GM12878 (cell line): ENCODE data around the gene PHEX. TPM values are rescaled to one million over a fixed set of nuclear protein-coding genes. Genes with fewer than 3 reads are reported as not detected.

Experiments
- ATF7 ChIP-seq: fragments of 450-650 bp; IDR thresholded peaks from 2 replicates; pipeline ENCODE4 v1.6.1; 2016; ENCODE audit warnings: low read depth, mild to moderate bottlenecking
- BHLHE40 ChIP-seq, 2 experiments: fragments of 450-650 bp in 1 of 2; IDR thresholded peaks; 2 replicates each; pipeline ENCODE4 v1.6.1; 2011 to 2017; ENCODE audit warnings: low read depth in 2 of 2, borderline replicate concordance in 1 of 2, improper control_type of control experiment in 1 of 2, low read length in 1 of 2, mild to moderate bottlenecking in 1 of 2
- CEBPB ChIP-seq, 2 experiments: fragments of 150-350 bp in 1 of 2; IDR thresholded peaks; 2 replicates each; pipeline ENCODE4 v1.6.1; 2012 to 2014; ENCODE audit warnings: low read depth in 2 of 2, low read length in 2 of 2, borderline replicate concordance in 1 of 2, inconsistent platforms in 1 of 2
- CREB1 ChIP-seq: IDR thresholded peaks from 2 replicates; pipeline ENCODE4 v1.6.1; 2012; ENCODE audit warnings: low read depth, mild to moderate bottlenecking, inconsistent platforms
- CTCF ChIP-seq, 3 experiments: IDR thresholded peaks in 2 of 3; conservative IDR thresholded peaks in 1 of 3; 2 replicates each; pipeline ENCODE4 v1.5.1; 2011; ENCODE audit warnings: low read depth in 3 of 3, low read length in 3 of 3, mild to moderate bottlenecking in 3 of 3, control low read depth in 2 of 3, moderate library complexity in 2 of 3, inconsistent platforms in 1 of 3, mixed read lengths in 1 of 3; ENCODE audit not compliant: control insufficient read depth in 2 of 3, insufficient read depth in 1 of 3; ENCODE audit errors: extremely low read depth in 1 of 3
- FOS ChIP-seq: IDR thresholded peaks from 3 replicates; pipeline ENCODE4 v1.6.1; 2011; ENCODE audit warnings: borderline replicate concordance; ENCODE audit not compliant: insufficient read length; ENCODE audit errors: extremely low read depth
- IRF5 ChIP-seq: fragments of 450-650 bp; IDR thresholded peaks from 2 replicates; pipeline ENCODE4 v1.6.1; 2017; ENCODE audit warnings: borderline replicate concordance
- LARP7 ChIP-seq: fragments of 450-650 bp; IDR thresholded peaks from 2 replicates; pipeline ENCODE4 v1.6.1; 2017; ENCODE audit warnings: mild to moderate bottlenecking
- MLLT1 ChIP-seq: fragments of 450-650 bp; IDR thresholded peaks from 2 replicates; pipeline ENCODE4 v1.6.1; 2016; ENCODE audit warnings: mild to moderate bottlenecking
- POU2F2 ChIP-seq: IDR thresholded peaks from 3 replicates; pipeline ENCODE4 v1.6.1; 2011; ENCODE audit warnings: low read depth, mild to moderate bottlenecking, low read length, borderline replicate concordance
- RELB ChIP-seq: fragments of 450-650 bp; IDR thresholded peaks from 2 replicates; pipeline ENCODE4 v1.6.1; 2017; ENCODE audit warnings: low read depth, mild to moderate bottlenecking, moderate library complexity
- STAT3 ChIP-seq: IDR thresholded peaks from 2 replicates; pipeline ENCODE4 v1.6.1; 2011; ENCODE audit warnings: low read depth, low read length, improper control_type of control experiment
- ZBTB33 ChIP-seq: fragments of 450-650 bp; IDR thresholded peaks from 2 replicates; pipeline ENCODE4 v1.6.1; 2017; ENCODE audit warnings: mild to moderate bottlenecking
- polyA plus RNA-seq, 11 experiments: library from polyadenylated mRNA; depleted of rRNA in 4 of 11; unstranded in 6 of 11; stranded (reverse) in 5 of 11; fragments of >200 nt; fragmentation: Nextera tagmentation in 4 of 11; fragmentation: Illumina TruSeq in 1 of 11; extraction: Ambion mirVana in 4 of 11; extraction: Trizol in 1 of 11; gene quantifications; 1 replicate in 1 of 11; 2 replicates in 10 of 11; pipeline versions ENCODE4 v1.2.1 to v1.2.3, GENCODE V29; 2011 to 2016; ENCODE audit warnings: inconsistent platforms in 2 of 11, missing spikeins in 2 of 11, low read depth in 1 of 11
- total RNA-seq, 4 experiments: library from RNA; depleted of rRNA in 3 of 4; stranded (reverse); fragments of >200 nt in 3 of 4; fragmentation: Illumina TruSeq in 1 of 4; extraction: Trizol in 1 of 4; gene quantifications; 2 replicates each; pipeline versions ENCODE4 v1.2.1 to v1.2.3, GENCODE V29; 2013 to 2021

PHEX gene
- total and polyA plus RNA-seq, 10 of the 15 experiments (the other 5 are each of a cell fraction or from before 2014, with no cell fraction given) = 0.12 to 97.2 (median 0.55) TPM

GRCh38 chrX:21989384-21989783, 42.7 kb upstream of the PHEX start (continued):
- no peak for TF ChIP-seq IRF5
- no peak for TF ChIP-seq LARP7
- no peak for TF ChIP-seq FOS
- TF ChIP-seq MLLT1 = no peak
- no peak for TF ChIP-seq STAT3
- TF ChIP-seq ZBTB33 = no peak
- TF ChIP-seq CEBPB (IDR thresholded peaks at IDR 0.05; ENCODE audit: borderline replicate concordance in 1 of 2, low read depth in 2 of 2, low read length in 2 of 2) = no peak
- TF ChIP-seq CTCF (IDR thresholded peaks at IDR 0.05 in 2 of 3, conservative IDR thresholded peaks at IDR 0.05 in 1 of 3; ENCODE audit: control insufficient read depth in 2 of 3, extremely low read depth in 1 of 3, insufficient read depth in 1 of 3, low read depth in 3 of 3, low read length in 3 of 3) = no peak
- peak; percentile 68; the same call in 1 of the 3 replicates for TF ChIP-seq POU2F2
- peak in 1 of 2 experiments; percentile 16; a peak in 1 of 4 replicates for TF ChIP-seq BHLHE40 (IDR thresholded peaks at IDR 0.05; ENCODE audit: borderline replicate concordance in 1 of 2, low read depth in 2 of 2, low read length in 1 of 2)
- TF ChIP-seq ATF7 = peak; percentile 74
- TF ChIP-seq RELB = peak; percentile 53; the same call in 1 of the 2 replicates
- 0 out of 2 replicates have a peak, but pooled peaks have one; percentile 27 for TF ChIP-seq CREB1
- TF ChIP-seq, all 136 proteins: peak for 11
